ENCODE measurements around the gene FGF12. TPM values are rescaled to one million over a fixed set of nuclear protein-coding genes. Genes with fewer than 3 reads are reported as not detected.

FGF12 gene
- total RNA-seq, 1 experiment from 2014 or later = not detected

- no peaks in the 10 kb centered on the region for H3K4me1 ChIP-seq (replicated peaks)
- H3K27ac ChIP-seq = no peak overlapping the region
- H3K4me3 ChIP-seq = no peak overlapping the region
- H3K36me3 ChIP-seq = no peaks in the 10 kb centered on the region
- no peak for DNase-seq (ENCODE audit: low read depth in 1 of 2, low spot score in 2 of 2)
- no peaks in the 10 kb centered on the region for H3K27me3 ChIP-seq (replicated peaks)
- no peaks in the 10 kb centered on the region for H3K9me3 ChIP-seq (replicated peaks)
Measured at GRCh38 chr3:192373586-192373985, 353.8 kb downstream of the FGF12 start.

GRCh38 chr3:192373032-192373431, 354.3 kb downstream of the FGF12 start:
- H3K4me1 ChIP-seq (replicated peaks) = no peaks in the 10 kb centered on the region
- no peaks in the 10 kb centered on the region for H3K27me3 ChIP-seq (replicated peaks)
- H3K36me3 ChIP-seq = no peaks in the 10 kb centered on the region
- DNase-seq (ENCODE audit: low read depth in 1 of 2, low spot score in 2 of 2) = no peak
- H3K4me3 ChIP-seq = no peak overlapping the region
- no peak overlapping the region for H3K27ac ChIP-seq
- H3K9me3 ChIP-seq (replicated peaks) = no peaks in the 10 kb centered on the region

GRCh38 chr3:192372616-192373015, 354.7 kb downstream of the FGF12 start:
- Histone ChIP-seq H3K27me3 (replicated peaks) (no peaks in the 10 kb centered on the region), H3K9me3 (replicated peaks) (no peaks in the 10 kb centered on the region), H3K36me3 (no peaks in the 10 kb centered on the region), H3K4me3 (no peak overlapping the region), H3K27ac (no peak overlapping the region), H3K4me1 (replicated peaks) (no peaks in the 10 kb centered on the region)
- DNase-seq (ENCODE audit: low read depth in 1 of 2, low spot score in 2 of 2) = no peak

DNA sequence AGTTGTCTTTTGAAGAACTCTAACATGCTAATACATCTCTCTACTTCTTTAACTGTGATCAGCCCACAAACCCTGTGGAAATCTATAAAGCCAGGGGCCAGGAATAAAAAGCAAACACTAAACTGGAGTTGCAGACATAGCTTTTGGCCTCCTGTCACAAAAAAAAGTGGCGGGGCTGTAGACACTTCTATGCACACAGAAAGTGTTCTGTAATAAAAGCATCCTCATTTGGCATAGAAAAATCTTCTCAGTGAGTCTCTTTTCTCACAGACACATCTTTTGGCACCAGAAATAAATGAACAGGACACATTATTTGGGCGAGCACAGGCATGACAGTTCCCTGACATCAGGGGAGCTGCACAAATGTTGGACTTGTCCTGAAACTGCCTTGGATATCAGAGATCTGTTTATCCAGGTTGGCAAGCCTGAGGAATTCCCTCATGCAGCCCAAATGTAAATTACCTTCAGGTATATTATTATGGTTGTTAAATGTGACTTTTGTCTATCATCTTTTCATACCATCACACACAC, 355.4 kb downstream of the FGF12 start:
- no peak overlapping the region for H3K4me3 ChIP-seq
- no peaks in the 10 kb centered on the region for H3K4me1 ChIP-seq (replicated peaks)
- no peaks in the 10 kb centered on the region for H3K36me3 ChIP-seq
- H3K27me3 ChIP-seq (replicated peaks) = no peaks in the 10 kb centered on the region
- H3K9me3 ChIP-seq (replicated peaks) = no peaks in the 10 kb centered on the region
- H3K27ac ChIP-seq = no peak overlapping the region
- no peak for DNase-seq (ENCODE audit: low read depth in 1 of 2, low spot score in 2 of 2)

DNA sequence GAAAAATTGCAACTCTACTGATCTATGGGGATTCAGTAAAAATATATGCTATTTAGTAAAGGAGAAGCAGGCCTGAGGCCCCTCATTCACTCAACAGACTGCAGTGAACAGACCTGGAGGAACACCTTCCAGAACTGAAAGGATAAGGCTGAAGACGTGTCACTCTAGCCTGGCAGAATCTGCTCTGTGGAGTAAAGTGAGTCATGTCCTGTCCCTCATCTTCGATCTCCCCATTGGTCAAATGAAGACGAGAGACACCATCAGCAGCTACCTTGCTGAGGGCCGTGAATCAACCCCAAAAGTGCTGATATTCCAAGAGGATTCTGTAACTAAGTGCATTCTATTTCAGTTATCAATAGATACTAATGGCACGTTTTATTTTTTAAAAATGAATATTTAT, 359.7 kb downstream of the FGF12 start:
- no peak overlapping the region for H3K27ac ChIP-seq
- no peak for DNase-seq (ENCODE audit: low read depth in 1 of 2, low spot score in 2 of 2)

GRCh38 chr3:192366916-192367315, 360.4 kb downstream of the FGF12 start:
- no peaks in the 10 kb centered on the region for H3K4me1 ChIP-seq (replicated peaks)
- no peaks in the 10 kb centered on the region for H3K36me3 ChIP-seq
- H3K9me3 ChIP-seq (replicated peaks) = no peaks in the 10 kb centered on the region
- no peak overlapping the region for H3K27ac ChIP-seq
- no peak for DNase-seq (ENCODE audit: low read depth in 1 of 2, low spot score in 2 of 2)
- no peaks in the 10 kb centered on the region for H3K27me3 ChIP-seq (replicated peaks)
- H3K4me3 ChIP-seq = no peak overlapping the region

More for the DNA sequence above, 359.7 kb downstream of the FGF12 start:
- H3K36me3 ChIP-seq = no peaks in the 10 kb centered on the region
- H3K4me3 ChIP-seq = no peak overlapping the region
- H3K4me1 ChIP-seq (replicated peaks) = no peaks in the 10 kb centered on the region
- H3K27me3 ChIP-seq (replicated peaks) = no peaks in the 10 kb centered on the region
- H3K9me3 ChIP-seq (replicated peaks) = no peaks in the 10 kb centered on the region

- Histone ChIP-seq H3K4me3 (no peak overlapping the region), H3K27ac (no peak overlapping the region), H3K4me1 (replicated peaks) (no peaks in the 10 kb centered on the region), H3K36me3 (no peaks in the 10 kb centered on the region), H3K9me3 (replicated peaks) (no peaks in the 10 kb centered on the region), H3K27me3 (replicated peaks) (no peaks in the 10 kb centered on the region)
- no peak for DNase-seq (ENCODE audit: low read depth in 1 of 2, low spot score in 2 of 2)
Measured at GRCh38 chr3:192365571-192365970, 361.8 kb downstream of the FGF12 start.

- no peak for DNase-seq (ENCODE audit: low read depth in 1 of 2, low spot score in 2 of 2)
- Histone ChIP-seq H3K27ac (no peak overlapping the region), H3K36me3 (no peaks in the 10 kb centered on the region)
Measured at GRCh38 chr3:192364316-192364715, 363.0 kb downstream of the FGF12 start.

DNA sequence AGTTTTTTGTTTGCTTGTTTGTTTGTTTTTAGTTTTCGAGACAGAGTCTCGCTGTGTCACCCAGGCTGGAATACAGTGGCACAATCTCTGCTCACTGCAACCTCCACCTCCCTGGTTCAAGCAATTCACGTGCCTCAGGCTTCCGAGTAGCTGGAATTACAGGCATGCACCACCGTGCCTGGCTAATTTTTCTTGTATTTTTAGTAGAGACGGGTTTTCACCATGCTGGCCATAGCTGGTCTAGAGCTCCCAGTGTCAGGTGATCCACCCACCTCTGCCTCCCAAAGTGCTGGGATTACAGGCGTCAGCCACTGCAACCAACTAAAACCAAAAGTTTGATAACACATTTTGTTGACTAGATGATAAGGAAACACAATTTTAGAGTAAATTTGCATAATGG, 372.7 kb downstream of the FGF12 start:
- no peak overlapping the region for H3K4me3 ChIP-seq
- no peaks in the 10 kb centered on the region for H3K4me1 ChIP-seq (replicated peaks)
- H3K27me3 ChIP-seq (replicated peaks) = no peaks in the 10 kb centered on the region
- no peaks in the 10 kb centered on the region for H3K9me3 ChIP-seq (replicated peaks)
- no peak overlapping the region for H3K27ac ChIP-seq
- no peak for DNase-seq (ENCODE audit: low read depth in 1 of 2, low spot score in 2 of 2)
- no peaks in the 10 kb centered on the region for H3K36me3 ChIP-seq

More at GRCh38 chr3:192364316-192364715, 363.0 kb downstream of the FGF12 start:
- Histone ChIP-seq H3K27me3 (replicated peaks) (no peaks in the 10 kb centered on the region), H3K9me3 (replicated peaks) (no peaks in the 10 kb centered on the region), H3K4me1 (replicated peaks) (no peaks in the 10 kb centered on the region), H3K4me3 (no peak overlapping the region)

- Histone ChIP-seq H3K27ac (no peak overlapping the region), H3K9me3 (replicated peaks) (no peaks in the 10 kb centered on the region), H3K27me3 (replicated peaks) (no peaks in the 10 kb centered on the region), H3K4me3 (no peak overlapping the region), H3K4me1 (replicated peaks) (no peaks in the 10 kb centered on the region), H3K36me3 (no peaks in the 10 kb centered on the region)
- no peak for DNase-seq (ENCODE audit: low read depth in 1 of 2, low spot score in 2 of 2)
Measured at GRCh38 chr3:192352142-192352541, 375.2 kb downstream of the FGF12 start.

DNA sequence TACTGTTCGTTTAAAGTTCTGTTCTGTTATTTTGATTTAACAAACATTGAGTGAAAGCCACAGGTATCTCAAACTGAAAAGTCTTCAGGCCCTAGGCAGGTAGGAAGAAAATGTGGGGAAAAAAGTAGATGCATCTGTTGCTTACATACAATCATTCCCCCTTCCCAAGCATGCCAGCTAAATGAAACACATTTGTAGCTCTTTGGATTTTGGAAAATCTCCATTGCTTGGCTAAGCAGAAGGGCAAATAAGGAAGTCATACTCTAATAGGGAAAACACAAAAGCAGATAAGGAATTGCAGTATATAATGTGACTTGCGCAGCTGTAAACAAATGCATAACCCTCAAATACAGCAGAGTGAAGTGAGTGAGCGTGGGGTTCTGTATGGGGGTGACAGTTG, 375.9 kb downstream of the FGF12 start:
- no peaks in the 10 kb centered on the region for H3K4me1 ChIP-seq (replicated peaks)
- DNase-seq (ENCODE audit: low read depth in 1 of 2, low spot score in 2 of 2) = no peak
- H3K27me3 ChIP-seq (replicated peaks) = no peaks in the 10 kb centered on the region

GRCh38 chr3:192340031-192340430, 387.3 kb downstream of the FGF12 start:
- no peak for DNase-seq (ENCODE audit: low read depth in 1 of 2, low spot score in 2 of 2)
- Histone ChIP-seq H3K4me1 (replicated peaks) (no peaks in the 10 kb centered on the region), H3K4me3 (no peak overlapping the region), H3K27ac (no peak overlapping the region), H3K36me3 (no peaks in the 10 kb centered on the region), H3K9me3 (replicated peaks) (no peaks in the 10 kb centered on the region), H3K27me3 (replicated peaks) (no peaks in the 10 kb centered on the region)

More for the DNA sequence above, 375.9 kb downstream of the FGF12 start:
- Histone ChIP-seq H3K9me3 (replicated peaks) (no peaks in the 10 kb centered on the region), H3K27ac (no peak overlapping the region), H3K4me3 (no peak overlapping the region), H3K36me3 (no peaks in the 10 kb centered on the region)

- H3K4me1 ChIP-seq (replicated peaks) = no peaks in the 10 kb centered on the region
- H3K27me3 ChIP-seq (replicated peaks) = no peaks in the 10 kb centered on the region
- no peaks in the 10 kb centered on the region for H3K9me3 ChIP-seq (replicated peaks)
- H3K36me3 ChIP-seq = no peaks in the 10 kb centered on the region
- no peak overlapping the region for H3K27ac ChIP-seq
- no peak for DNase-seq (ENCODE audit: low read depth in 1 of 2, low spot score in 2 of 2)
- no peak overlapping the region for H3K4me3 ChIP-seq
Measured at GRCh38 chr3:192339214-192339613, 388.1 kb downstream of the FGF12 start.

DNA sequence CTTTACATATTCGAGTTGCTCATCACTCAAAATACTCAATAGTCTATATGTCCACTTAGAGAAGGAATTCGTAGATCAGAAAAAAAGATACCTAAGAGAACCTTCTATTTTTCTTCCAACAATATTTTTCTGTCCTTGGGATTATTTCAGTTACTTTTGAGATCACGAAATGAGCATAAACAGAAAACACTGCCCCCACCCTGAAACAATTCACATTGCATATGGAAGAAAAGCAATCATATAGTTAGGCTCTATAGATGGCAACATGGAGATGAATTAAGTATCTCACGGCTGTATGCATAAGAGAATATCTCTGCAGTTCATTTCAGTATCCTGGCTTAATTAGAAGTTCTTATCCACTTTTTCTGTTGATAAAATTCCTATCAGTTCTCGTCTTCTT, 391.1 kb downstream of the FGF12 start:
- H3K4me3 ChIP-seq = no peak overlapping the region
- H3K27me3 ChIP-seq (replicated peaks) = no peaks in the 10 kb centered on the region
- no peak overlapping the region for H3K27ac ChIP-seq
- no peaks in the 10 kb centered on the region for H3K9me3 ChIP-seq (replicated peaks)
- H3K4me1 ChIP-seq (replicated peaks) = no peaks in the 10 kb centered on the region
- no peaks in the 10 kb centered on the region for H3K36me3 ChIP-seq
- no peak for DNase-seq (ENCODE audit: low read depth in 1 of 2, low spot score in 2 of 2)
